Nephron progenitor cell (in vitro differentiated cells): Measurements from ENCODE around the gene E2F6.
A peak's percentile ranks its signal among the peaks of the same experiment; 100 is the strongest.

Experiments used
- DNase-seq: peaks from one replicate; pipeline ENCODE4 v3.0.0; 2021
- H3K27ac Mint-ChIP-seq: 2 replicates; pipeline ENCODE4 v1.8.0; 2021; ENCODE audit warnings: mild to moderate bottlenecking, moderate library complexity, mixed read lengths
- H3K27me3 Mint-ChIP-seq: 2 replicates; pipeline ENCODE4 v1.8.0; 2021; ENCODE audit warnings: mild to moderate bottlenecking, low read depth, mixed read lengths; ENCODE audit not compliant: poor library complexity
- H3K36me3 Mint-ChIP-seq: 2 replicates; pipeline ENCODE4 v1.8.0; 2021; ENCODE audit warnings: low read depth, mixed read lengths
- H3K4me1 Mint-ChIP-seq: 2 replicates; pipeline ENCODE4 v1.8.0; 2021; ENCODE audit warnings: mixed read lengths
- H3K4me3 Mint-ChIP-seq: 2 replicates; pipeline ENCODE4 v1.8.0; 2021; ENCODE audit warnings: mild to moderate bottlenecking, moderate library complexity, mixed read lengths
- H3K9me3 Mint-ChIP-seq: 2 replicates; pipeline ENCODE4 v1.8.0; 2021; ENCODE audit warnings: mild to moderate bottlenecking, moderate library complexity, mixed read lengths
- TF ChIP-seq, protein P1 (sequence below): fragments of 200-600 bp; sonication (generic); IDR thresholded peaks from 2 replicates; pipeline ENCODE4 v1.5.0; 2021; ENCODE audit warnings: antibody characterized with exemption

Gene E2F6

DNA sequence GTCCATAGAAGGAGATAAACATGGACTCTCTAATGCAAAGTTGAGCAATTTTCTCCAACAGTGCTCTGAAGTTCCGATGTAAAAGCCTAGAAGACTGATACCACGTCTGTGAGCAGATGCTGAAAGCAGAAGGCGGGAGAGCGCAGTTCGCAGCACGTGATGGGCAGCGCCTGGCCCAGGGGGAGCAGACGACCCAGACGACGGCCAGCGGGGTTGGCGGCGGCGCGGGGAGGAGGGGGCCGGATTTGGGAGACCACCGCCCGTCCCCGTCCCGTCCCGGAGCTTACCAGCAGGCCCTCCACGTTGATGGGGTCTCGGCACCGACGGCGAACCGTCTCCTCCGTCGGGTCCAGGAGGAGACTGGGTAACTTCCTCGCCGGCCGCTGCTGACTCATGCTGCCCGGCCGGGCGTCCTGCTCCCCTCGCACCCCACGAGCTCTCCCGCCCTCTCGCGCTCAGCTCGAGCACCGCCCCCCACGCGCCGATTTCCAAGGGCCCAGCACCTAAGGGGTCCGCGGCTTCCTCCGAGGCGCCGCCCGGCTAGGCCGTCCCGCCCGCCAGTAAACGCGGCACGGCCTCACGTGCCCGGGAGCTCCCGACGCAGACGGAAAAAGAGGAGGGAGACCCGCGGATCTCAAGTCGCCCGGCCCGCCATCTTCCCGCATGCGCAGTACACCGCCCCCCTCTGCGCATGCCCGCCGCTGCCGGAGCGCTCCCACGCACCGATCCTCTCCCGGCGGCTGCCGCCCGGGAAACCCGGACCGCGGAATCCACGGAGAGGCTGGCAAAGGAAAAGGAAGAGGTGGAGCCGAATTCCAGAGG is at the start of gene E2F6:
Gene E2F6, minus strand, starts transcription at position 677 of the 822 bp plus-strand sequence. Its CDS starts 282 bp downstream, at position 395.
- peaks cover 34% of the 10 kb centered on the region for H3K36me3 Mint-ChIP-seq
- H3K4me1 Mint-ChIP-seq: peaks cover 36% of the 10 kb centered on the region
- peak within 1 kb of the TSS; percentile 86 for H3K4me3 Mint-ChIP-seq
- H3K27me3 Mint-ChIP-seq: peaks cover 15% of the 10 kb centered on the region
- H3K9me3 Mint-ChIP-seq: peaks cover 24% of the 10 kb centered on the region
- TF ChIP-seq, protein P1, sequence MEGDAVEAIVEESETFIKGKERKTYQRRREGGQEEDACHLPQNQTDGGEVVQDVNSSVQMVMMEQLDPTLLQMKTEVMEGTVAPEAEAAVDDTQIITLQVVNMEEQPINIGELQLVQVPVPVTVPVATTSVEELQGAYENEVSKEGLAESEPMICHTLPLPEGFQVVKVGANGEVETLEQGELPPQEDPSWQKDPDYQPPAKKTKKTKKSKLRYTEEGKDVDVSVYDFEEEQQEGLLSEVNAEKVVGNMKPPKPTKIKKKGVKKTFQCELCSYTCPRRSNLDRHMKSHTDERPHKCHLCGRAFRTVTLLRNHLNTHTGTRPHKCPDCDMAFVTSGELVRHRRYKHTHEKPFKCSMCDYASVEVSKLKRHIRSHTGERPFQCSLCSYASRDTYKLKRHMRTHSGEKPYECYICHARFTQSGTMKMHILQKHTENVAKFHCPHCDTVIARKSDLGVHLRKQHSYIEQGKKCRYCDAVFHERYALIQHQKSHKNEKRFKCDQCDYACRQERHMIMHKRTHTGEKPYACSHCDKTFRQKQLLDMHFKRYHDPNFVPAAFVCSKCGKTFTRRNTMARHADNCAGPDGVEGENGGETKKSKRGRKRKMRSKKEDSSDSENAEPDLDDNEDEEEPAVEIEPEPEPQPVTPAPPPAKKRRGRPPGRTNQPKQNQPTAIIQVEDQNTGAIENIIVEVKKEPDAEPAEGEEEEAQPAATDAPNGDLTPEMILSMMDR: no peak
- peak; percentile 95 for DNase-seq
- peak within 1 kb of the TSS; percentile 78 for H3K27ac Mint-ChIP-seq

GRCh38 chr2:11515490-11515981 is 49.6 kb upstream of the E2F6 start:
- DNase-seq: peak; percentile 25
- Mint-ChIP-seq H3K27ac (peak overlapping the region; percentile 91), H3K9me3 (peaks cover 31% of the 10 kb centered on the region), H3K4me3 (no peak overlapping the region), H3K27me3 (peaks cover 4% of the 10 kb centered on the region), H3K36me3 (peaks cover 46% of the 10 kb centered on the region), H3K4me1 (peaks cover 62% of the 10 kb centered on the region)
- TF ChIP-seq, protein P1: no peak

DNA sequence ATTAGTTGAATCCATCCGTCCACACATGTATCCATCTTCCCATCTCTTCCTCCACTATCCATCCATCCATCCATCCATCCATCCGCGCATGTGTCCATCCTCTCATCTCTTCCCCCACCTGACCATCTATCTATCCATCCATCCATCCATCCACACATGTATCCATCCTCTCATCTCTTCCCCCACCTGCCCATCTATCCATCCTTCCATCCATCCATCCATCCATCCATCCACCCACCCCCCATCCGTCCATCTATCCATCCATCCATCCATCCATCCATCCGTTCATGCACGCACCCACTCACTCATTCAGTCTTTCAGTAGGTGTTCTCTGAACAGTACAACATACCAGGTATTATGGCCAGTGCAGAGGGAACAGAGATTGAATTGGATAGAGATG is 48.9 kb upstream of the E2F6 start:
- Mint-ChIP-seq H3K36me3 (peaks cover 45% of the 10 kb centered on the region), H3K27me3 (peaks cover 4% of the 10 kb centered on the region), H3K4me3 (peak overlapping the region; percentile 3), H3K9me3 (peaks cover 25% of the 10 kb centered on the region), H3K4me1 (peaks cover 62% of the 10 kb centered on the region), H3K27ac (no peak overlapping the region)
- TF ChIP-seq, protein P1: no peak
- no peak for DNase-seq

DNA sequence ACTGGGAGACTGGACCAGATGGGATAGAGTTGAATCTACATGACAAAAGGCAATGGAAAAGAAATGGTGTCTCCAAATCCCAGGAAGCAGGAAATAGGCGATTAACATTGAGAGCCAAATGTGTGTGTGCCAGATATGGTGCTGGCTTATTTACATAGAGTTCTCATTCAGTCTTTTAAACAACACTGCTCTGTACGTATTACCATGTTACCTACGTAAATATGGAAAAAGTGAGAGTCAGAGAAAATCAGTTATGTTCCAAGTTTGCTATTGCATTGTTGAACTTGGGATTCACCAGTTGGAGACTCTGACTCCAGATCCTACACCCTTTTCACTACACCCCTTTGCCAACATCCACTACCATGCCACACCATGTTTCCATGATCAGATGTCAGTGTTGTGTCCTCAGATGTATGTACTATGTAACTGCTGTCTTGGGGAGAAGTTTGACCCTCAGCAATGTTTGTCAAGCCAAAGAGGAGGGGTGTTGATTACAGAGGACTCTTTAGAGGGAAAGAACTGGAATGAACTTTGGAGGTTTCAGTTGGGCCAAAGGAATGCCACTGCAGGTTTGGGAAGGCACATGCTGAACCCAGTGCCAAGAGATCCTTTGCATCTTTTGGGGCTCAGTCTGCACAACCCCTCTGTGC is 48.2 kb upstream of the E2F6 start:
- H3K36me3 Mint-ChIP-seq: peaks cover 41% of the 10 kb centered on the region
- no peak for DNase-seq
- H3K4me3 Mint-ChIP-seq: peak overlapping the region; percentile 39
- H3K4me1 Mint-ChIP-seq: peaks cover 62% of the 10 kb centered on the region
- TF ChIP-seq, protein P1: no peak
- H3K9me3 Mint-ChIP-seq: peaks cover 21% of the 10 kb centered on the region
- H3K27me3 Mint-ChIP-seq: peaks cover 4% of the 10 kb centered on the region
- peak overlapping the region; percentile 89 for H3K27ac Mint-ChIP-seq

DNA sequence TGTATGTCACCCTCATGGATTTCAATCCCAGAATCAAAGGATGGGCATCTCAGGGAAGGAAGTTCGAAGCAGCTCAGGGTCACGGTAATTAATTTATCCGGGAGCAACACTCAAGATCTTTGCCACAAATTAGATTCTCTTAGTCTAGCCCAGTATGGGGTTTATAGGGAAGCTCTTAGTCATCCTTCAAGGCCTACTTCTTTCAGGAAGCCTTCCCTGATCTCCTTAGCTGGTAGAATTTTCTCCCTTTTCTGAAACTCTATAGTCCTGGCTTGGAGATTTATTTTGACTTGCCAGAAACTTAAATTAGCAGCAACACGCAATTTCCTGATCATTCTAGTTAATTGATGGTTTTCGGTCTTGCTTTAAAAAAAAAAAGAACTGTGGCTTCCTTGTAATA is 47.4 kb upstream of the E2F6 start:
- peaks cover 36% of the 10 kb centered on the region for H3K36me3 Mint-ChIP-seq
- H3K4me1 Mint-ChIP-seq: peaks cover 62% of the 10 kb centered on the region
- H3K27me3 Mint-ChIP-seq: peaks cover 4% of the 10 kb centered on the region
- no peak for DNase-seq
- H3K4me3 Mint-ChIP-seq: no peak overlapping the region
- H3K27ac Mint-ChIP-seq: peak overlapping the region; percentile 89
- peaks cover 12% of the 10 kb centered on the region for H3K9me3 Mint-ChIP-seq
- TF ChIP-seq, protein P1: no peak
